ENCODE results near the gene OSBPL1A.

OSBPL1A gene

GRCh38 chr18:24268784-24269550 is 128.7 kb downstream of the OSBPL1A start:
- H3K27ac ChIP-seq, result no peak overlapping the region
- TF ChIP-seq ZFX (IDR thresholded peaks at IDR 0.05; ENCODE audit: borderline replicate concordance) (no peak), CTCF (IDR thresholded peaks at IDR 0.05) (no peak)

GRCh38 chr18:24267878-24268277 is 129.7 kb downstream of the OSBPL1A start:
- no peak for TF ChIP-seq ZFX (IDR thresholded peaks at IDR 0.05; ENCODE audit: borderline replicate concordance)
- TF ChIP-seq CTCF (IDR thresholded peaks at IDR 0.05), result no peak
- no peak overlapping the region for H3K27ac ChIP-seq

GRCh38 chr18:24266131-24266530 is 131.5 kb downstream of the OSBPL1A start:
- TF ChIP-seq ZFX (IDR thresholded peaks at IDR 0.05; ENCODE audit: borderline replicate concordance), result no peak
- no peak for TF ChIP-seq CTCF (IDR thresholded peaks at IDR 0.05)
- H3K27ac ChIP-seq, result no peak overlapping the region

- H3K27ac ChIP-seq, result no peak overlapping the region
- no peak for TF ChIP-seq CTCF (IDR thresholded peaks at IDR 0.05)
- TF ChIP-seq ZFX (IDR thresholded peaks at IDR 0.05; ENCODE audit: borderline replicate concordance), result no peak
These were observed 132.0 kb downstream of the OSBPL1A start for GRCh38 chr18:24265502-24266064.

GRCh38 chr18:24263050-24263449 is 134.6 kb downstream of the OSBPL1A start:
- H3K27ac ChIP-seq, result no peak overlapping the region
- TF ChIP-seq ZFX (IDR thresholded peaks at IDR 0.05; ENCODE audit: borderline replicate concordance), result no peak
- TF ChIP-seq CTCF (IDR thresholded peaks at IDR 0.05), result no peak

- TF ChIP-seq CTCF (IDR thresholded peaks at IDR 0.05), result no peak
- H3K27ac ChIP-seq, result no peak overlapping the region
These were observed 135.5 kb downstream of the OSBPL1A start for GRCh38 chr18:24262087-24262486.

GRCh38 chr18:24259869-24260641 is 137.6 kb downstream of the OSBPL1A start:
- TF ChIP-seq CTCF (IDR thresholded peaks at IDR 0.05) (no peak), ZFX (IDR thresholded peaks at IDR 0.05; ENCODE audit: borderline replicate concordance) (no peak)

More at GRCh38 chr18:24259869-24260641, 137.6 kb downstream of the OSBPL1A start:
- no peak overlapping the region for H3K27ac ChIP-seq

All from 22Rv1 (cell line).